GM12874 (cell line): Measurements from ENCODE around the gene CMTR1.

Experiments used
- CTCF ChIP-seq: IDR thresholded peaks from 2 replicates; pipeline ENCODE4 v1.5.1; 2011; ENCODE audit warnings: low read depth, mild to moderate bottlenecking, control low read depth, low read length, moderate library complexity; ENCODE audit not compliant: insufficient read depth

The CMTR1 gene

GRCh38 chr6:37454420-37455140 is 21.6 kb downstream of the CMTR1 start:
- TF ChIP-seq CTCF: no peak

- no peak for TF ChIP-seq CTCF
Observed at GRCh38 chr6:37456126-37456525, 23.1 kb downstream of the CMTR1 start.

- TF ChIP-seq CTCF: no peak
Observed at GRCh38 chr6:37456816-37457560, 24.0 kb downstream of the CMTR1 start.

GRCh38 chr6:37459981-37460800 is 27.2 kb downstream of the CMTR1 start:
- no peak for TF ChIP-seq CTCF

GRCh38 chr6:37460805-37461204 is 27.8 kb downstream of the CMTR1 start:
- TF ChIP-seq CTCF: no peak

GRCh38 chr6:37463110-37463509 is 30.1 kb downstream of the CMTR1 start:
- no peak for TF ChIP-seq CTCF

- TF ChIP-seq CTCF: no peak
Observed at GRCh38 chr6:37467718-37468117, 34.7 kb downstream of the CMTR1 start.
